H9 (cell line): Measurements from ENCODE around the gene DCAF4. TPM values are rescaled to one million over a fixed set of nuclear protein-coding genes. Genes with fewer than 3 reads are reported as not detected.

Experiments
- DNase-seq: peaks from one replicate; pipeline ENCODE4 v3.0.0-alpha.2; 2017
- H2AFZ ChIP-seq: one replicate; pipeline ENCODE4 v1.6.1; 2013; ENCODE audit warnings: mild to moderate bottlenecking, low read length, control low read depth, moderate library complexity
- H2AK5ac ChIP-seq: 2 replicates; pipeline ENCODE4 v1.6.1; 2013; ENCODE audit warnings: low read length, control low read depth, mixed read lengths; ENCODE audit not compliant: insufficient read length
- H2BK120ac ChIP-seq: one replicate; pipeline ENCODE4 v1.6.1; 2013; ENCODE audit warnings: low read depth, mild to moderate bottlenecking, low read length, control low read depth, inconsistent platforms; ENCODE audit not compliant: poor library complexity, severe bottlenecking
- H2BK12ac ChIP-seq: 2 replicates; pipeline ENCODE4 v1.6.1; 2013; ENCODE audit warnings: low read length, control low read depth, mixed read lengths, low read depth; ENCODE audit not compliant: insufficient read length
- H2BK15ac ChIP-seq: 2 replicates; pipeline ENCODE4 v1.6.1; 2013; ENCODE audit warnings: low read depth, low read length, control low read depth
- H2BK20ac ChIP-seq: one replicate; pipeline ENCODE4 v1.6.1; 2013; ENCODE audit warnings: low read depth, mild to moderate bottlenecking, low read length, control low read depth, inconsistent platforms; ENCODE audit not compliant: poor library complexity, severe bottlenecking
- H2BK5ac ChIP-seq: 2 replicates; pipeline ENCODE4 v1.6.1; 2013; ENCODE audit warnings: low read length, control low read depth, mixed read lengths; ENCODE audit not compliant: insufficient read length
- H3K14ac ChIP-seq: 2 replicates; pipeline ENCODE4 v1.6.1; 2013; ENCODE audit warnings: low read length, control low read depth; ENCODE audit not compliant: insufficient read depth
- H3K18ac ChIP-seq: 2 replicates; pipeline ENCODE4 v1.6.1; 2013; ENCODE audit warnings: low read depth, mild to moderate bottlenecking, mixed read lengths, low read length, control low read depth; ENCODE audit not compliant: insufficient read length
- H3K23ac ChIP-seq: 2 replicates; pipeline ENCODE4 v1.6.1; 2013; ENCODE audit warnings: low read length, control low read depth, mixed read lengths, low read depth; ENCODE audit not compliant: insufficient read length
- H3K23me2 ChIP-seq: 2 replicates; pipeline ENCODE4 v1.6.1; 2013; ENCODE audit warnings: low read depth, mild to moderate bottlenecking, mixed read lengths, low read length, control low read depth; ENCODE audit not compliant: insufficient read length, poor library complexity, severe bottlenecking
- H3K27ac ChIP-seq: 2 replicates; pipeline ENCODE4 v1.5.1; 2013; ENCODE audit warnings: low read length, control low read depth, mixed read lengths, low read depth; ENCODE audit not compliant: insufficient read length
- H3K27me3 ChIP-seq: 2 replicates; pipeline ENCODE4 v1.6.1; 2013; ENCODE audit warnings: low read length, control low read depth, inconsistent platforms; ENCODE audit not compliant: insufficient read depth
- H3K4ac ChIP-seq: 2 replicates; pipeline ENCODE4 v1.6.1; 2013; ENCODE audit warnings: low read depth, mild to moderate bottlenecking, control low read depth, inconsistent platforms, low read length, moderate library complexity
- H3K4me1 ChIP-seq: 2 replicates; pipeline ENCODE4 v1.6.1; 2013; ENCODE audit warnings: low read length, control low read depth, inconsistent platforms; ENCODE audit not compliant: insufficient read depth
- H3K4me2 ChIP-seq: 2 replicates; pipeline ENCODE4 v1.6.1; 2013; ENCODE audit warnings: low read length, control low read depth, mixed read lengths; ENCODE audit not compliant: insufficient read length, insufficient read depth
- H3K56ac ChIP-seq: 2 replicates; pipeline ENCODE4 v1.6.1; 2013; ENCODE audit warnings: low read depth, mild to moderate bottlenecking, mixed read lengths, low read length, control low read depth; ENCODE audit not compliant: insufficient read length
- H3K79me1 ChIP-seq: 2 replicates; pipeline ENCODE4 v1.6.1; 2013; ENCODE audit warnings: low read depth, mild to moderate bottlenecking, moderate library complexity, low read length, control low read depth, inconsistent platforms; ENCODE audit not compliant: insufficient read depth, poor library complexity, severe bottlenecking
- H3K79me2 ChIP-seq: 2 replicates; pipeline ENCODE4 v1.6.1; 2013; ENCODE audit warnings: low read length, control low read depth, inconsistent platforms; ENCODE audit not compliant: insufficient read depth
- H3K9ac ChIP-seq: 2 replicates; pipeline ENCODE4 v1.6.1; 2013; ENCODE audit warnings: low read length, control low read depth, mixed read lengths; ENCODE audit not compliant: insufficient read length; ENCODE audit errors: extremely low read depth
- H3K9me3 ChIP-seq: one replicate; pipeline ENCODE4 v1.6.1; 2013; ENCODE audit warnings: low read depth, low read length, inconsistent platforms; ENCODE audit not compliant: control insufficient read depth
- H3T11ph ChIP-seq: one replicate; pipeline ENCODE4 v1.6.1; 2013; ENCODE audit warnings: mild to moderate bottlenecking, low read length, control low read depth, inconsistent platforms
- H4K20me1 ChIP-seq: one replicate; pipeline ENCODE4 v1.6.1; 2013; ENCODE audit not compliant: control insufficient read depth, insufficient read length, insufficient read depth
- H4K5ac ChIP-seq: 2 replicates; pipeline ENCODE4 v1.6.1; 2013; ENCODE audit warnings: low read depth, mild to moderate bottlenecking, mixed read lengths, low read length, control low read depth; ENCODE audit not compliant: insufficient read length
- H4K8ac ChIP-seq: replicated peaks from 2 replicates; pipeline ENCODE4 v1.6.1; 2013; ENCODE audit warnings: low read length, control low read depth, mixed read lengths, low read depth; ENCODE audit not compliant: insufficient read length
- H4K91ac ChIP-seq: 2 replicates; pipeline ENCODE4 v1.6.1; 2013; ENCODE audit warnings: low read depth, mild to moderate bottlenecking, moderate library complexity, mixed read lengths, low read length, control low read depth; ENCODE audit not compliant: insufficient read length
- H3K27ac Mint-ChIP-seq, 3 experiments: 2 replicates in 2 of 3; 3 replicates in 1 of 3; pipeline ENCODE4 v1.8.0; 2020 to 2021; ENCODE audit warnings: mixed read lengths in 3 of 3, mild to moderate bottlenecking in 1 of 3, moderate library complexity in 1 of 3
- H3K27me3 Mint-ChIP-seq: 2 replicates; pipeline ENCODE4 v1.8.0; 2021; ENCODE audit warnings: low read depth, mild to moderate bottlenecking, moderate library complexity, mixed read lengths
- H3K36me3 Mint-ChIP-seq, 3 experiments: 2 replicates in 2 of 3; 3 replicates in 1 of 3; pipeline ENCODE4 v1.8.0; 2020 to 2021; ENCODE audit warnings: low read depth in 3 of 3, mixed read lengths in 3 of 3; ENCODE audit not compliant: insufficient read depth in 1 of 3
- H3K4me1 Mint-ChIP-seq, 2 experiments: 2 replicates each; pipeline ENCODE4 v1.8.0; 2020; ENCODE audit warnings: mixed read lengths in 2 of 2
- H3K4me3 Mint-ChIP-seq, 2 experiments: 2 replicates in 1 of 2; 3 replicates in 1 of 2; pipeline ENCODE4 v1.8.0; 2020 to 2021; ENCODE audit warnings: mild to moderate bottlenecking in 2 of 2, mixed read lengths in 2 of 2, moderate library complexity in 1 of 2
- H3K9me3 Mint-ChIP-seq, 2 experiments: 2 replicates in 1 of 2; 3 replicates in 1 of 2; pipeline ENCODE4 v1.8.0; 2020; ENCODE audit warnings: mild to moderate bottlenecking in 2 of 2, mixed read lengths in 2 of 2, moderate library complexity in 1 of 2
- CTCF ChIP-seq: fragments of 200-600 bp; sonication (generic); conservative IDR thresholded peaks from 3 replicates; pipeline ENCODE4 v1.8.0; 2021; ENCODE audit warnings: antibody characterized with exemption, mild to moderate bottlenecking
- WGBS: extraction: QIAGEN DNeasy Blood & Tissue Kit; methylation state at CpG from one replicate; pipeline ENCODE4 v1.1.7; 2013; ENCODE audit warnings: missing lambda C conversion rate, low lambda C conversion rate, mixed read lengths; ENCODE audit not compliant: insufficient read length; ENCODE audit errors: extremely low coverage; 5-methylcytosine and 5-hydroxymethylcytosine counted together
- total RNA-seq: library from RNA; stranded (reverse); gene quantifications from 2 replicates; pipeline ENCODE4 v1.2.1, GENCODE V29; 2021

Gene DCAF4
- total RNA-seq, 1 experiment from 2014 or later: 32.0 TPM

GRCh38 chr14:72884386-72884785 lies 41.9 kb upstream of the DCAF4 start:
- H2AK5ac ChIP-seq: no peak overlapping the region
- peaks cover 23% of the 10 kb centered on the region for H3K27me3 Mint-ChIP-seq

More at GRCh38 chr14:72884386-72884785, 41.9 kb upstream of the DCAF4 start:
- no peaks in the 10 kb centered on the region for H4K20me1 ChIP-seq
- H2BK15ac ChIP-seq: no peak overlapping the region
- H3K9me3 Mint-ChIP-seq: peaks cover 8 to 9% of the 10 kb centered on the region in 2 experiments
- no peaks in the 10 kb centered on the region for H3K23me2 ChIP-seq
- H3K36me3 Mint-ChIP-seq: peaks cover 0 to 6% (median 2%) of the 10 kb centered on the region in 3 experiments; a peak in 3 of 7 replicates
- H2BK120ac ChIP-seq: no peak overlapping the region
- H2BK12ac ChIP-seq: no peak overlapping the region
- no peak overlapping the region for H3K9ac ChIP-seq
- no peaks in the 10 kb centered on the region for H3K79me2 ChIP-seq
- H3K27me3 ChIP-seq: no peaks in the 10 kb centered on the region
- no peak overlapping the region for H4K5ac ChIP-seq
- peaks cover 34 to 49% of the 10 kb centered on the region in 2 experiments for H3K4me1 Mint-ChIP-seq
- WGBS: no CpG with 5 or more reads among the region's 4 CpGs
- H3K79me1 ChIP-seq: no peaks in the 10 kb centered on the region
- no peak for TF ChIP-seq CTCF
- no peak overlapping the region for H3K23ac ChIP-seq
- peaks cover 14% of the 10 kb centered on the region for H3K4me1 ChIP-seq
- no peak overlapping the region for H2AFZ ChIP-seq
- H3K4ac ChIP-seq: no peak overlapping the region
- no peak overlapping the region for H4K8ac ChIP-seq
- no peak overlapping the region for H2BK5ac ChIP-seq
- peaks cover 6% of the 10 kb centered on the region for H3K9me3 ChIP-seq
- H4K91ac ChIP-seq: no peak overlapping the region
- H3K27ac ChIP-seq: no peak overlapping the region
- no peak overlapping the region; the same call in 1 of the 2 replicates for H3K14ac ChIP-seq
- H3K4me2 ChIP-seq: no peak overlapping the region
- no peak overlapping the region for H3K56ac ChIP-seq
- DNase-seq: no peak
- no peak overlapping the region for H3K18ac ChIP-seq
- peak overlapping the region in 1 of 3 experiments; percentile 19; a peak in 1 of 7 replicates for H3K27ac Mint-ChIP-seq
- no peak overlapping the region; a peak in 1 of 5 replicates for H3K4me3 Mint-ChIP-seq
- no peak overlapping the region for H3T11ph ChIP-seq
- no peak overlapping the region for H2BK20ac ChIP-seq
